HG03558 (cell line): ENCODE measurements around the gene WNK2.

Experiments used
- ATAC-seq: cut with Tn5 transposase; IDR thresholded peaks from one replicate; pipeline ENCODE4 v1.9.1; 2021; ENCODE audit warnings: moderate number of reproducible peaks; ENCODE audit not compliant: unreplicated experiment; ENCODE audit errors: extremely low read depth

Gene WNK2

GRCh38 chr9:93231121-93231694 is 47.3 kb downstream of the WNK2 start:
- ATAC-seq: no peak

- no peak for ATAC-seq
These were observed 47.8 kb downstream of the WNK2 start for GRCh38 chr9:93231716-93232115.

- no peak for ATAC-seq
These were observed 48.5 kb downstream of the WNK2 start for GRCh38 chr9:93232388-93232960.

- no peak for ATAC-seq
These were observed 49.1 kb downstream of the WNK2 start for GRCh38 chr9:93233033-93233432.

- no peak for ATAC-seq
These were observed 50.7 kb downstream of the WNK2 start for GRCh38 chr9:93234600-93234999.

GRCh38 chr9:93235300-93235960 is 51.5 kb downstream of the WNK2 start:
- ATAC-seq: no peak

- ATAC-seq: no peak
These were observed 52.7 kb downstream of the WNK2 start for GRCh38 chr9:93236541-93237206.

- no peak for ATAC-seq
These were observed 53.6 kb downstream of the WNK2 start for GRCh38 chr9:93237540-93237939.

GRCh38 chr9:93238953-93239925 is 55.3 kb downstream of the WNK2 start:
- ATAC-seq: no peak

- ATAC-seq: no peak
These were observed 57.0 kb downstream of the WNK2 start for GRCh38 chr9:93240891-93241334.

- no peak for ATAC-seq
These were observed 59.2 kb downstream of the WNK2 start for GRCh38 chr9:93243112-93243511.

- no peak for ATAC-seq
These were observed 60.2 kb downstream of the WNK2 start for GRCh38 chr9:93244101-93244500.

GRCh38 chr9:93244510-93245436 is 60.8 kb downstream of the WNK2 start:
- ATAC-seq: no peak

- ATAC-seq: no peak
These were observed 61.6 kb downstream of the WNK2 start for GRCh38 chr9:93245437-93245970.

GRCh38 chr9:93246111-93246510 is 62.2 kb downstream of the WNK2 start:
- ATAC-seq: no peak

GRCh38 chr9:93246526-93246925 is 62.6 kb downstream of the WNK2 start:
- no peak for ATAC-seq

GRCh38 chr9:93247099-93247865 is 63.3 kb downstream of the WNK2 start:
- no peak for ATAC-seq

- no peak for ATAC-seq
These were observed 64.0 kb downstream of the WNK2 start for GRCh38 chr9:93247892-93248291.
